ENCODE measurements around the gene NRN1L.
A peak's percentile ranks its signal among the peaks of the same experiment; 100 is the strongest.
"Not testable (repeated sequence)": the region's sequence is repeated elsewhere in the genome, so short reads cannot be mapped to it uniquely, and the experiment has no call there.

The NRN1L gene

GRCh38 chr16:67884684-67885083 is at the start of gene NRN1L:
Gene NRN1L (plus strand): TSS chr16:67884885. CDS start chr16:67884904, 19 bp downstream.
- peak; percentile 95 for DNase-seq

GRCh38 chr16:67837190-67837589 is 47.5 kb upstream of the NRN1L start:
- DNase-seq: not testable (repeated sequence)

- no peak for DNase-seq
These were observed 46.9 kb upstream of the NRN1L start for GRCh38 chr16:67837811-67838210.

- peak; percentile 17 for DNase-seq
These were observed 43.4 kb upstream of the NRN1L start for GRCh38 chr16:67841198-67841815.

GRCh38 chr16:67841816-67842508 is 42.7 kb upstream of the NRN1L start, which contains the start of gene THAP11:
Gene THAP11 (plus strand): TSS chr16:67842320. CDS start chr16:67842555, 235 bp downstream.
- DNase-seq: peak; percentile 94

- peak; percentile 58 for DNase-seq
These were observed 42.0 kb upstream of the NRN1L start for GRCh38 chr16:67842509-67843342.

GRCh38 chr16:67843343-67843765 is 41.3 kb upstream of the NRN1L start:
- DNase-seq: peak; percentile 46

GRCh38 chr16:67844497-67844896 is 40.2 kb upstream of the NRN1L start:
- DNase-seq: peak; percentile 40

- DNase-seq: no peak
These were observed 39.2 kb upstream of the NRN1L start for GRCh38 chr16:67845291-67846062.

- no peak for DNase-seq
These were observed 38.7 kb upstream of the NRN1L start for GRCh38 chr16:67846063-67846319.

GRCh38 chr16:67846320-67847063 is 38.2 kb upstream of the NRN1L start, which contains the start of gene NUTF2:
Gene NUTF2 (plus strand): TSS chr16:67846933. CDS start chr16:67865131, 18,198 bp downstream.
- peak; percentile 96 for DNase-seq

GRCh38 chr16:67847064-67847861 is 37.4 kb upstream of the NRN1L start, which contains the start of gene CENPT:
Gene CENPT (minus strand): TSS chr16:67847693. CDS start chr16:67833859, 13,834 bp downstream.
- DNase-seq: peak; percentile 80

- no peak for DNase-seq
These were observed 36.6 kb upstream of the NRN1L start for GRCh38 chr16:67848118-67848517.

GRCh38 chr16:67853670-67854069 is 31.0 kb upstream of the NRN1L start:
- no peak for DNase-seq

- DNase-seq: no peak
These were observed 28.9 kb upstream of the NRN1L start for GRCh38 chr16:67855789-67856188.

GRCh38 chr16:67856927-67857546 is 27.6 kb upstream of the NRN1L start:
- DNase-seq: no peak

GRCh38 chr16:67857547-67858233 is 27.0 kb upstream of the NRN1L start:
- DNase-seq: peak; percentile 92

GRCh38 chr16:67858500-67858899 is 26.2 kb upstream of the NRN1L start:
- DNase-seq: no peak

GRCh38 chr16:67860589-67861398 is 23.9 kb upstream of the NRN1L start:
- peak; percentile 55 for DNase-seq

Measured in EL (cell line).